ENCODE data around the gene ZNF521. TPM values are rescaled to one million over a fixed set of nuclear protein-coding genes. Genes with fewer than 3 reads are reported as not detected.

ZNF521 gene
- total and polyA plus RNA-seq, 2 donors (not counting 3 experiments of a cell fraction or from before 2014, with no cell fraction given): 111 to 168 TPM

- TF ChIP-seq POLR2AphosphoS5 (IDR thresholded peaks at IDR 0.05; ENCODE audit: insufficient read depth, low read depth, low read length) (no peak), JUN (IDR thresholded peaks at IDR 0.05; ENCODE audit: borderline replicate concordance, insufficient read depth, insufficient read length, low read depth) (no peak)
- H3K9ac ChIP-seq (replicated peaks; ENCODE audit: extremely low read depth, insufficient read depth, low read length): no peak overlapping the region
- intact Hi-C loops (cut with micrococcal nuclease) (no loop called here), dilution Hi-C loops (cut with MboI; ENCODE audit: extremely low pct_ligation_motif_present, low sequenced_read_pairs) (no loop called here)
- no peaks in the 10 kb centered on the region for H3K36me3 ChIP-seq (ENCODE audit: control insufficient read depth in 2 of 2, extremely low read depth in 1 of 2, insufficient read depth in 2 of 2, low read length in 2 of 2)
- H3K27me3 ChIP-seq (ENCODE audit: control insufficient read depth in 2 of 2, insufficient read depth in 2 of 2, low read length in 2 of 2): no peaks in the 10 kb centered on the region
- peaks cover 27% of the 10 kb centered on the region for H3K4me1 ChIP-seq (ENCODE audit: control insufficient read depth, extremely low read depth, insufficient read depth, low read length)
- H3K9me1 ChIP-seq (replicated peaks; ENCODE audit: control insufficient read depth, extremely low read depth, insufficient read depth, low read length): no peaks in the 10 kb centered on the region
- FAIRE-seq: no peak
- no peaks in the 10 kb centered on the region for H3K9me3 ChIP-seq (replicated peaks; ENCODE audit: control insufficient read depth, insufficient read depth, low read length)
- peaks cover 3% of the 10 kb centered on the region for H3K79me2 ChIP-seq (ENCODE audit: control insufficient read depth, insufficient read depth, low read length)
- no peak overlapping the region for H3K4me3 ChIP-seq (replicated peaks in 1 of 3; ENCODE audit: insufficient read depth in 1 of 3, low read depth in 1 of 3, low read length in 3 of 3)
- DNase-seq (ENCODE audit: low read depth, low spot score): no peak
- no peak overlapping the region for H2AFZ ChIP-seq (ENCODE audit: low read depth, low read length)
- ChIA-PET CTCF (interaction anchor here (0.8 to 1.7 kb wide), 3 partner anchors 11 to 29 kb away, joined by 3 to 7 read pairs (median 3); no protein-coding TSS in a partner anchor), POLR2A (no interaction called here)
- H3K4me2 ChIP-seq (ENCODE audit: insufficient read depth, low read length): no peak overlapping the region
- H3K27ac ChIP-seq (ENCODE audit: insufficient read depth, low read depth, low read length): no peak overlapping the region
- no peaks in the 10 kb centered on the region for H4K20me1 ChIP-seq (replicated peaks; ENCODE audit: control insufficient read depth, extremely low read depth, insufficient read depth, low read length)
- BruUV-seq (replicated peaks): no TSS peak
Observed at GRCh38 chr18:25103468-25104155, 248.4 kb downstream of the ZNF521 start.

- no peak for FAIRE-seq
- Histone ChIP-seq H3K9ac (replicated peaks; ENCODE audit: extremely low read depth, insufficient read depth, low read length) (no peak overlapping the region), H3K27ac (ENCODE audit: insufficient read depth, low read depth, low read length) (no peak overlapping the region), H3K79me2 (ENCODE audit: control insufficient read depth, insufficient read depth, low read length) (peaks cover 3% of the 10 kb centered on the region), H3K4me1 (ENCODE audit: control insufficient read depth, extremely low read depth, insufficient read depth, low read length) (peaks cover 37% of the 10 kb centered on the region), H3K27me3 (ENCODE audit: control insufficient read depth in 2 of 2, insufficient read depth in 2 of 2, low read length in 2 of 2) (no peaks in the 10 kb centered on the region), H3K4me2 (ENCODE audit: insufficient read depth, low read length) (no peak overlapping the region), H3K36me3 (ENCODE audit: control insufficient read depth in 2 of 2, extremely low read depth in 1 of 2, insufficient read depth in 2 of 2, low read length in 2 of 2) (no peaks in the 10 kb centered on the region), H4K20me1 (replicated peaks; ENCODE audit: control insufficient read depth, extremely low read depth, insufficient read depth, low read length) (no peaks in the 10 kb centered on the region), H2AFZ (ENCODE audit: low read depth, low read length) (no peak overlapping the region), H3K9me1 (replicated peaks; ENCODE audit: control insufficient read depth, extremely low read depth, insufficient read depth, low read length) (no peaks in the 10 kb centered on the region), H3K4me3 (replicated peaks in 1 of 3; ENCODE audit: insufficient read depth in 1 of 3, low read depth in 1 of 3, low read length in 3 of 3) (no peak overlapping the region), H3K9me3 (replicated peaks; ENCODE audit: control insufficient read depth, insufficient read depth, low read length) (no peaks in the 10 kb centered on the region)
- no TSS peak for BruUV-seq (replicated peaks)
- dilution Hi-C loops (cut with MboI; ENCODE audit: extremely low pct_ligation_motif_present, low sequenced_read_pairs) (no loop called here), intact Hi-C loops (cut with micrococcal nuclease) (no loop called here)
- peak; percentile 54 for DNase-seq (ENCODE audit: low read depth, low spot score)
- ChIA-PET CTCF (interaction anchor here (0.8 to 1.7 kb wide), 2 partner anchors 12 to 17 kb away, joined by 3 to 7 read pairs; no protein-coding TSS in a partner anchor), POLR2A (no interaction called here)
- TF ChIP-seq MYC (IDR thresholded peaks at IDR 0.05; ENCODE audit: low read depth, low read length): no peak
- no peak for TF ChIP-seq JUN (IDR thresholded peaks at IDR 0.05; ENCODE audit: borderline replicate concordance, insufficient read depth, insufficient read length, low read depth)
Observed at GRCh38 chr18:25102662-25103061, 249.3 kb downstream of the ZNF521 start.

Data from endothelial cell of umbilical vein (primary cell).